SK-N-SH (cell line): ENCODE data around the gene TRIM71.
"Not testable (repeated sequence)": the region's sequence is repeated elsewhere in the genome, so short reads cannot be mapped to it uniquely, and the experiment has no call there.

Experiments used
- CHD2 ChIP-seq: fragments of 150-350 bp; IDR thresholded peaks from 2 replicates; pipeline ENCODE4 v1.6.1; 2018; ENCODE audit warnings: low read length; ENCODE audit not compliant: partially characterized antibody
- CTCF ChIP-seq: fragments of 200-600 bp; sonication (generic); IDR thresholded peaks from 2 replicates; pipeline ENCODE4 v1.6.1; 2017; ENCODE audit warnings: antibody characterized with exemption, mild to moderate bottlenecking, moderate library complexity
- EP300 ChIP-seq, 2 experiments: IDR thresholded peaks; 2 replicates each; pipeline versions ENCODE4 v1.4.0 to v1.6.1; 2012; ENCODE audit warnings: borderline replicate concordance in 1 of 2, low read depth in 1 of 2, low read length in 1 of 2
- FOSL2 ChIP-seq: IDR thresholded peaks from 2 replicates; pipeline ENCODE4 v1.4.0; 2012; ENCODE audit warnings: low read depth, mild to moderate bottlenecking, moderate library complexity, borderline replicate concordance
- FOXJ3 ChIP-seq: sonication (generic); formaldehyde crosslinking; IDR thresholded peaks from 2 replicates; pipeline ENCODE4 v1.5.1; 2020; ENCODE audit warnings: mild to moderate bottlenecking, missing genetic modification reagents
- IRF3 ChIP-seq: fragments of 150-350 bp; IDR thresholded peaks from 2 replicates; pipeline ENCODE4 v1.6.1; 2016; ENCODE audit warnings: mild to moderate bottlenecking, low read depth, low read length
- JUND ChIP-seq: IDR thresholded peaks from 2 replicates; pipeline ENCODE4 v1.4.0; 2012
- MXI1 ChIP-seq: IDR thresholded peaks from 2 replicates; pipeline ENCODE4 v1.6.1; 2012; ENCODE audit warnings: mild to moderate bottlenecking, low read depth, low read length, improper control_type of control experiment
- NRF1 ChIP-seq: IDR thresholded peaks from 2 replicates; pipeline ENCODE4 v1.6.1; 2012; ENCODE audit warnings: low read depth, mild to moderate bottlenecking, low read length
- RAD21 ChIP-seq: IDR thresholded peaks from 2 replicates; pipeline ENCODE4 v1.6.1; 2012; ENCODE audit warnings: mild to moderate bottlenecking, low read length
- TCF12 ChIP-seq: IDR thresholded peaks from 2 replicates; pipeline ENCODE4 v1.4.0; 2012
- YY1 ChIP-seq: IDR thresholded peaks from 2 replicates; pipeline ENCODE4 v1.4.0; 2012; ENCODE audit warnings: low read depth, mild to moderate bottlenecking
- ZBTB33 ChIP-seq: IDR thresholded peaks from 2 replicates; pipeline ENCODE4 v1.4.0; 2012; ENCODE audit warnings: low read depth, borderline replicate concordance

DNA sequence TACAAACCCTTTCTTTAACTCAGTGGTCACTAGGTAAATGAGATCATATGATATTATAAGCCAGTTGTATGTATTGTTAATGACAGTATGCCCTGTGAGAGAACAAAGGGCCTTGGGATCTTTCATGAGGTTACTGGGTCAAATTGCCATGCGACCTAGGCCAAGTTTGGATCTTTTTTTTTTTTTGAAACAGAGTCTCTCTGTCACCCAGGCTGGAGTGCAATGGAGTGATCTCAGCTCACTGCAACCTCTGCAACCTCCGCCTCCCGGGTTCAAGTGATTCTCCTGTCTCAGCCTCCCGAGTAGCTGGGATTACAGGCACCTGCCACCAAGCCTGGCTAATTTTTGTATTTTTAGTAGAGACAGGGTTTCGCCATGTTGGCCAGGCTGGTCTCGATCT is 27.7 kb downstream of the TRIM71 start:
- TF ChIP-seq FOXJ3 (CRISPR knock-in tag); JUND; TCF12; IRF3; CTCF; MXI1; FOSL2; YY1; CHD2; ZBTB33; EP300 (IDR thresholded peaks at IDR 0.05; ENCODE audit: borderline replicate concordance in 1 of 2, low read depth in 1 of 2, low read length in 1 of 2); RAD21; NRF1: not testable (repeated sequence)
